Stimulated activated CD4-positive, alpha-beta T cell treated with anti-CD3 and anti-CD28 coated beads, Interleukin-12 subunit alpha, Interleukin-12 subunit beta, amount 100 ng/mL, for 4 hours (primary cell): ENCODE data around the gene WIPF2.
A peak's percentile ranks its signal among the peaks of the same experiment; 100 is the strongest.

Experiments
- DNase-seq: peaks from one replicate; pipeline ENCODE4 v3.0.0-alpha.2; 2020

WIPF2 gene

DNA sequence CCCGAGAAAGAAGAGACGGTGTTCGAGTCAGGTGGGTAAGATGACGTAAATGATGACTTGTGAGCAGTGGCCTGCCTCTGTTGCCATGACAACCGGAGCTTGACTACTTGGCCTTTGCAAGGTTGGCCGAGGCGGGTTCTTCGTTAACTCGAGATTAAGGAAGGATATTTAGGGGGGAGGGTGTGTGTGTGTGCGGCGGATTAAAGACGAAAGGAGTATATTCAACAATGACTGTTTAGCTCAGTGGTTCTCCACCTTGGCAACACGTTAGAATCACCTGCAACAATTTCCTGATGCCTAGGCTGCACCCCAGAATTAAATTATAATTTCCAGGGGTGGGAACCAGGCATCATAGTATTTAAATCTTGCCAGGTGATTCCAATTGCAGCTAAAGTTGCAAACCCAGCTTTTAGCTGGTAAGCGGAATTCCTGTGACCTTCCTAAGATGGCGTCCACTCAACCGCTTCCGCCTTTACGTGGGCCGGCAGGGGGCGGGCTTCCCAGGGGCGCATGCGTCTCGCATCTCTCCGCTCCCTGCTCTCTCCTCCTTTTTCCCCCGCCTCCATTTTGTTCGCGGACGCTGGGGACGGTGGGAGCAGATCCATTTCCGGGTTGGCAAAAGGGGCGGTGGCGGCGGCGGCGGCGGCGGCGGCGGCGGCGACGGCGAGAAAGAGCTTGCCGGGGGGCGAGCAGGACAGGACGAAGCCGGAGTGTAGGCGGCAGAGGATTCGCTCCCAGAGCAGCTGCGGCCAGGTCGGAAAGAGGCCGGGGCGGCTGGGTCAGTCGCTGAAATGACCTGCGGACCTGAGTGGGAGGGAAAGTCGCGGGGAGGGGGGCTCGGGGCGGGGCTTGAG lies at the start of gene WIPF2:
WIPF2 (plus strand) TSS at position 565 of the 854 bp plus-strand sequence. CDS start 37,156 bp downstream, outside the sequence.
- peak; percentile 94 for DNase-seq

- DNase-seq: no peak
Observed at GRCh38 chr17:40170325-40170724, 48.8 kb upstream of the WIPF2 start.

- DNase-seq: no peak
Observed at GRCh38 chr17:40171750-40172149, 47.4 kb upstream of the WIPF2 start.

- DNase-seq: no peak
Observed at GRCh38 chr17:40173091-40173777, 45.9 kb upstream of the WIPF2 start.

- DNase-seq: no peak
Observed at GRCh38 chr17:40173778-40174135, 45.3 kb upstream of the WIPF2 start.

DNA sequence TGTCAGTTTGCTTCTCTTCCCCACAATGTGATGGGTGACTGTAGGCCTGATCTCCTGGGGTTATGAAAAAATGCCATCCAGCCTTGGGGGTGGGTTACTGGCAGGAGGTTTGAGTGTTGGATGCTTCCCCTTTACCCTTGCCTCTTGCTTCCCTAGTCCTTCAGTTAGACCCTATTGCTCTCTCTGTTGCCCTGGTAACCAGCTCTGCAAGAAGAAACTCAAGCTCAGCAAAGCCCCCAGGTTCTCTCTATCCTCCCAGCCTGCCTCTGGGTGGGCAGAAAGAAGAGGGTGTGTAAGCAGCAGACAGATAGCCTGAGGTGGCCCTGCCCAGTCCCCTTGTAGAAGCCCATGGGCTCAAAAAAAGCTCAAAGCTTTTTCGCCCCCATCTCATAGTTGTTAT lies 44.6 kb upstream of the WIPF2 start:
- no peak for DNase-seq

DNA sequence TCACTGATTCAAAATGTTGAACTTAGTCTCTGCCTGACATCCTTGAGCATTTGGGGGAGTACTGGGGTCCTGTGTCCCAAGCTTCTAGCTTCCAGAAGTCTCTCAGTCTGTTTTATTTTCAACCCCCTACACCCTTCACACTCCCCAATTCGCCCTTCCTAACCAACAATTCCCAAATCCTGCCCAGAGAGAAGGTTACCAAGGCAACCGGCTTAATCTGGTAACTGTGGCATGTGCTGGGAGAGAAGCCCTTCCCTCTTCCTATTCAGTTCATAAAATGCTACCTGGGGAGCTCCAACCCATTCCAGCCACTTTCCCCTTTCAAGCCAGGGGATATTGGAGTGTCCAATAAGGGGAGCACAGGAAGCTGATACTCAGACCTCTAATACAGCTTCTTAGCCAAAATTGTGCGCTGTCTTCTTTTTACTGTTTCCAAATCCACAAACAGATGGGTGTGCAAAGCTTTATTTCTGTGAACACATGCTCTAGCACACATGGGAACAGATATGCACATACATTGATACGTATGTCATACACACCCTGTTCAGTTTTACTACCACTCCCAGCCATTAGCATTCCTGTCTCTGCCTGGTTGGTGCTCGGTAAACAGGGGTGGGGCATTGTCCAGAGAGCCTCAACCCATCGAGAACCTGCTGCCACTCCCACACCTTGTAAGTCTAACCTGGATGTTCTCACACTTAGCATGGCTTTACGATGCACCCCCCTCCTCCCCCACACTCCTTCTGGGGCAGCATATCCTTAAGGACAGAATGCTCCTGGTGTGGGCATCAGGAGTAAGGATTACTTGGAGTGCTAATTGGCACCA lies 43.0 kb upstream of the WIPF2 start:
- DNase-seq: no peak

DNA sequence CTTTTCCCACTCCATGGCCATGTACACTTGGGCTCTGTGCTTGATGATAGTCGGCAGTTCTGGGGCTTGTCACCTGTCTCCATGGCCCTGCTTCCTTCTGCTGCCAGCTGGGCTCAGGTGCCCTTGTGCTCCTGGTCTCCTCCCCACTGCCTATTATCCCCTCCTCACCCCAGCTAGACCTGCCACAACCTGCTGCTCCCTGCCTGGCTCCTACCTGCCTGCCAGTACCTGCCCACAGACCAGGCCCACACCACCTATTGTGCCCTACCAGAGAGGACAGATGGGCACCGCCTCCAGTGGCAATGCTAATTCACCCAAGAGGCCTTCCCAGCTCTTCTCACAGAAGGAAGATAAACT lies 42.4 kb upstream of the WIPF2 start:
- no peak for DNase-seq

DNA sequence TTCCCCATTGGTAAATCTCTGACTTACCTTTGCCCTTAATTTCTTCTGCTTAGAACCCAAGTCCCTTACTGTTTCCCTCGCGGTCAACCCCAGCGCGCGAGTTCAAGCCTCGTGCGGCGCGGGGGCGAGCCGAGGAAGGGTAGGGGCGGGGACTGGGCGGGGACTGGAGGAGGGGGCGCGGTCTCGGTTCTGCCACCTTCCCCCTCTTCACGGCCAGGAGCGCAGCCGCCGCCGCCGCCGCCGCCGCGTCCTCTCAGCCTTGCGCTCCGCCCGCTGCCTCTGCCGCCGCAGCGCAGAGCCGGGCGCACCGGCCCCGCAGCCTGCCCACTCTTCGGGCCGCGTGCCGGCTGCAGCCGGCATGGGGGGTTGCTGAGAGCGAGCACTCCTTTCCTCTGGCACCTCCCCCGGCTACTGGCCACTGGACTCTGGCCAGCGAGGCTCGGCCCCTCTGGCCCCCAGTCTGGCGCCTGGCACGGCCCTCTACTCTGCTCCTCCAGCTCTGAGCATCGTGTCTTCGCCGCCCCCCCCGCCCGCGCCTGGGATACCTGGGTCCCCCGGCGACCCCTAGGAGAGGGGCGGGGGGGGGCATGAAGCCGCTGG lies 41.7 kb upstream of the WIPF2 start, which contains the start of gene RAPGEFL1:
RAPGEFL1 (plus strand) TSS at position 196 of the 600 bp plus-strand sequence; CDS start at position 588, 392 bp downstream.
- DNase-seq: peak; percentile 90

- DNase-seq: no peak
Observed at GRCh38 chr17:40178021-40178601, 41.0 kb upstream of the WIPF2 start.

DNA sequence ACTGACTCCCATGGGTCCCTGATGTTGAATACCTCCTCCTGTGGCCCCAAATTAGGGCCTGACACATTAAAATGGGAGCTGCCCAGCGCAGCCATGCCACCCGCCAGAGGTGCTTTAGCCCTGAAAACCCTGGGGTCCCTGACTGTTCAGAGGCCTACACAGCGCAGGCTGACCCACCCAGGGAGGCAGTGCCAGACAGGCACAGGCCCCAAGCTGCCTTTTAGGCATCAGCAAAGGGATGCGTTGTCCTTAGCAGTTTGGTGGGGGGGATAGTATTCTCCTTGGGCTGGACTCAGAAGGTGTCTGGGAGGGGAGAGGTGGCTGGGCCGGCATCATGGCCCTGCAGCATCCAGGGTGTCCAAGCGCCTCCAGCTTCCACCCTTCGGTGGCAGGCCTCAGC lies 40.4 kb upstream of the WIPF2 start:
- DNase-seq: no peak

DNA sequence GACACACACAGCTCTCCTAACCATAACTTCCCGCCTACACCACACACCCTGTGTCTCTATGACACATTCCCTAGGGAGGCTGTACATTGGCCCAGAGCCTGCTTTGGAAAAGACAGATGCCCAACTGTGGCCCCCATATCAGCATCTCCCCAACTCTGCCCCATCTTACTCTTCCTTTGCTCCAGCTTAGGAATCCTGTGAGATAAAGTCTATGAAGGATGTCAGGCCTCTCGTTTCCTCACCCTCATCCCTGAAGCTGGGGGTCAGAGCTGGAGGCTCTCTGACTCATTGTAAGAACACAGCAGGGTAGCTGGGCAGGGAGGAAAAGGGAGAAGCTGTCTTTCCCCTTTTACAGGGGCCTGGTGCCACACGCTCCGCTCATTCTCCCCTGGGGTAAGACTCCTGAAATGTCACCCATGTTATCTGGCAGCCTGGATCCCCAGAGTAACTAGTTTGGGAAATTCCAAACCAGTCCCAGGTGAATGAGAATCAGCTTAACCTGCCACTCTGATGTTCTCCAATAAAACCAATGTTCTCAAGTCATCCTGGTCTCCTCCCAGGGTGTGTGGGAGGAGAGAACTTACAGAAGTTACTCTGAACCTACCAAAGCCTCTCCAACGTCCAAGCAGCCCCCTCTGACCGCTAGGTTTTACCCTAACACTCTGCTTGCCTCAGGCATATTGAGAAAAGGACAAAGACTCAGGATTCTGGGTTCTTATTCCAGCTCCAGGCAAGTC lies 39.0 kb upstream of the WIPF2 start:
- no peak for DNase-seq

GRCh38 chr17:40180694-40181093 lies 38.4 kb upstream of the WIPF2 start:
- no peak for DNase-seq

DNA sequence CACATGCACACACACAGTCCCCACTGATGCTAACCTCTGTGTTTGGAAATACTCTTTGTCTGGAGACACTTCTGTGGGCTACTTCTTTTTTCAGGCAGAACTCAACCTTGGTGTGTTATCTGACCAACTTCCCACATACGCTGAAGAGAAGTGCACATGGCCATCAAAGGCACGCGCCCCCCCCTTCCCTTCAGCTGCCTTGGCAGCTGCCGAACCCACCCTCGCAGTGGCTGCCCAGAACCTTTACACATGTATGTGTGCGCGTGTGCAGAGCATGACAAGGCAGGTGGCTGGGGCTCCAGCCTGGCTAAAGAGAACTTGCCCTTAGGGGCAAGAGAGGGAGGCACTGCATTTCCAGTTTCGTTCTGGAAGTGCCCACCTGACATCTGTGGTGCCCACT lies 37.9 kb upstream of the WIPF2 start:
- DNase-seq: no peak

- no peak for DNase-seq
Observed at GRCh38 chr17:40182606-40183005, 36.5 kb upstream of the WIPF2 start.

DNA sequence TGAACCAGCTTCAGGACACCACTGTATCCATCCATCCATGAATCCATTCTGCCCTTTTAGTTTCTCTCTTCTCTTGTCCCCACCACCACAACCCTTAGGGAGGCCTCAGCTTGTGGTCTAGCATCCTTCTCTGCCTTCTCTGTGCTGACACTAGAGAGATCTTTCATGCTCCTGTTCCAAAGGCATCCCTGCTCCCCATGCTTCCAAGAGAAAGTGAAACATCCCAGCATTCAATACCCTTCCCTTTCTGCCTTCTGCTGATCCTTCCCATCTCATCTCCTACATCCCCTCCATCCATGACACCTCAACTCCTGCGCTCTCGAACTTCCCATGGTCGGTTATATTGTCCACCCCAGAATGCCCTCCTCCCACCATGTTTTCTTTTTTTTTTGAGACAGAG lies 31.9 kb upstream of the WIPF2 start:
- DNase-seq: no peak

DNA sequence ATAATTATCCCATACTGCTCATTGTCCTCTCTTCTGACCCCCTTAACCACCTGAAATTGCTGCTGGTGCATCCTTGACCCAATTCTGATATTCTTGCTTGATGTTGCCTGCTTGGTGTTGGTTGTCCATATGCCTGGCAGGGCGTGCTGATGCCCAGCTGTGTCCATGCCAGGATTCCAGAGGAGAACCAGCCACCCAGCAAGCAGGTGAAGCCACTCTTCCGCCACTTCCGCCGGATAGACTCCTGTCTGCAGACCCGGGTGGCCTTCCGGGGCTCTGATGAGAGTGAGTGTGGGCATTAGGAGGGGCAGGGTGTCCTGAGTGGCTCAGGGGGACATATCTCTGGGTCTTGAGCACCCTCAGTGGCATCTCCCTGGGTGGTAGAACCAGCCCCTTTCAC lies 30.4 kb upstream of the WIPF2 start:
- no peak for DNase-seq

DNA sequence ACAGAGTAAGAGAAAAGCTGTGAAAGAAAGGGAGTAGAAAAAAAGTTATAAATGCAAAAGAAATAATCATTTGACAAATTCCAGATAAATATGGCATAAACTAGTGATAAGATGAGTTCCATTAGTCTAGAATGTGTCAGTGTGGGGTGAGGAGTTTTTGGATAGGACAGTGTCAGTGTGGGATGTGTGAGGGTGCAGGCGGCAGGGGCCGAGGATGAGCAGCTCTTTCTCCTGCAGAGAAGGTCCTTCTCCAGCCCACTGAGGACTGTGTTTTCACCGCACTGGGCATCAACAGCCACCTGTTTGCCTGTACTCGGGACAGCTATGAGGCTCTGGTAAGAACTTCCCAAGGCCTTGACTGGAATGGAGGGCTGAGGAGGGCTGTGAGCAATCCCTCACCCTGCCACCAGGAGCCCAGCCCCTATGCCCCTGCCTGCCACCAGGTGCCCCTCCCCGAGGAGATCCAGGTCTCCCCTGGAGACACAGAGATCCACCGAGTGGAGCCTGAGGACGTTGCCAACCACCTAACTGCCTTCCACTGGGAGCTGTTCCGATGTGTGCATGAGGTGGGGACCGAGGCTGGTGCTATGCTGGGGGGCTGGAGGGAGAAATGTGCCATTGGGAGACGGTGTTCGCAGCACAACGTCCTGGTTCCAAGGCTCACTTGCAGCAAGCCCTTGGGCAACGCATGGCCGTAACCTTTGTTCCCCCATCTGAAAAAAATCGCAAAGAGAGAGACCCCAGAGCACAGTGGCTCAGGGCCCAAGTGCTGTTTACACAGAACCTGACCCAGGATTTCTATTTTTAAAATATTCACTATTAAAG lies 28.7 kb upstream of the WIPF2 start:
- no peak for DNase-seq

GRCh38 chr17:40191237-40192208 lies 27.6 kb upstream of the WIPF2 start:
- peak; percentile 62 for DNase-seq

DNA sequence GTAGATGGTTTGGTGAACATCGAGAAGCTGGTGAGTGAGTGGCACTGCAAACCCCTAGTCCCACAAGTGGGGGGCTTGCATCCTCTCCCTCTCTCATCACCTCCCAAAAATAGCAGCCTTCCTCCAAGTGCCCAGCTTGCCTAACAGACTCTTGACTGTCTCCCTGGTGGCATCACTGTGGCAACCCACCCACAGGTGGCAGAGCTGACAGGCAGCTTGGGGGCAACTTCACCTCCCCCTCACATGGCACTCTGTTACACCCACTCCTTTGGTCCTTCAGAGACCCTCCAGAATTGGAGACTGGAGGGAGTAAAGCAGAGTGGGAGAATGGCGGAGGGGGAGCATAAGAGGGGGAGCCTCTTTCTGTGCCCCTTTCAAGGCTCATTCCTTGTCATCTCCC lies 26.1 kb upstream of the WIPF2 start:
- no peak for DNase-seq
